HEK293 (cell line): Measurements from ENCODE around the gene IL16.

Experiments used
- CTCF ChIP-seq: fragments of 450-650 bp; formaldehyde crosslinking; IDR thresholded peaks from 2 replicates; pipeline ENCODE4 v1.5.1; 2016; ENCODE audit warnings: missing biosample characterization, missing genetic modification characterization
- HOXD13 ChIP-seq: sonication (generic); formaldehyde crosslinking; IDR thresholded peaks from 2 replicates; pipeline ENCODE4 v1.8.0; 2022; ENCODE audit warnings: missing genetic modification reagents, borderline replicate concordance
- ZIC2 ChIP-seq: fragments of 450-650 bp; formaldehyde crosslinking; IDR thresholded peaks from 2 replicates; pipeline ENCODE4 v1.5.1; 2016; ENCODE audit warnings: missing biosample characterization, missing genetic modification characterization
- ZNF274 ChIP-seq, 2 experiments: fragments of 200-500 bp in 1 of 2; fragments of 450-650 bp in 1 of 2; sonication (Bioruptor generic) in 1 of 2; formaldehyde crosslinking in 1 of 2; IDR thresholded peaks; 2 replicates each; pipeline versions ENCODE4 v1.5.1 to v1.6.1; 2014 to 2016; ENCODE audit warnings: borderline replicate concordance in 1 of 2, inconsistent platforms in 1 of 2, low read length in 1 of 2, missing biosample characterization in 1 of 2, missing genetic modification characterization in 1 of 2
- ZNF777 ChIP-seq: fragments of 450-650 bp; formaldehyde crosslinking; IDR thresholded peaks from 2 replicates; pipeline ENCODE4 v1.5.1; 2017; ENCODE audit warnings: missing biosample characterization, missing genetic modification characterization, borderline replicate concordance
- ZNF830 ChIP-seq: fragments of 450-650 bp; IDR thresholded peaks from 2 replicates; pipeline ENCODE4 v1.5.0; 2018; ENCODE audit warnings: missing biosample characterization, missing genetic modification characterization, low read depth, mild to moderate bottlenecking, moderate library complexity

DNA sequence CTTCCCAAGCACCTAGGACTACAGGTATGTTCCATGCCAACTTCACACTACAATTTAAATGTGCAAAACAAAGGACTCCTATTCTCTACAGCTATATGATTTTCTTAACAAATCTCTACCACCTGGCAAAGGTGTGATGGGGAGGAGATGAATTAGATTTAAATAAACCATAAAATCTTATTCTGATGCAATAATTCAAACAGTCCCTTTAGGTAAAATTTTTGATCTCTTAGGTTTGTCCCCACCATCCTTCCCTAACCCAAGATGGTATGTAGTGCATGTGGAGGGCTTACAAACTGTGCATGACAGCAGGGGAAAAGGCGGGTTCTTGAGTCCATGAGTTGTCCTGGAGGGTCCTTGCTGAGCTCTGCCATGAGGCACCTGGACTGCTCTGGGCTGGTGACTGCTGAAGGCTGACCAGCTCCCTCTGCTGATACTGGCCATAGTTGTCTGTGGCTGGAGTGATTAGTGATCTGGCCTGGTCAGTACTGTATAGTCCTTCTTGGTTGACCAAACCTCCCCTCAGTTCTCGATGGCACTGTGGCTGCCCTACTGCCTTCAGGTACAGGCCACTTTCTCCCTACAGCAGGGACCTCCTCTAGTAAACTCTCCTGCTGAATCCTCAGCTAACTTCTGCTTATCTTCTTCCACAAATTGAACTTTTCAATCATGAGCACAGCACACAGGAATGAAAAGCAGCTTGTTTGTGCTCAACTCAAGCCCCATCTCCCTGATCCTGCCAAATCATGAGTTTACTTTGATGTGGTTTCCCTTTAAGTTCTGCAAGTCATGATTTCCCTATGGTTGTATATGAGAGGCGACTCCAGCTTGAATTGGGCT, 32.5 kb upstream of the IL16 start:
- TF ChIP-seq ZIC2 (tag by site-specific recombination): no peak
- no peak for TF ChIP-seq HOXD13 (CRISPR knock-in tag)
- no peak for TF ChIP-seq CTCF (tag by site-specific recombination)
- no peak for TF ChIP-seq ZNF274 (IDR thresholded peaks at IDR 0.05; ENCODE audit: low read length)
- no peak for TF ChIP-seq ZNF274 (tag by site-specific recombination; IDR thresholded peaks at IDR 0.05; ENCODE audit: borderline replicate concordance)
- no peak for TF ChIP-seq ZNF830
- TF ChIP-seq ZNF777 (tag by site-specific recombination): no peak
